GM12891 (cell line): ENCODE results near the gene CHCHD6.

Source experiments
- DNase-seq: peaks from one replicate; pipeline ENCODE4 v3.0.0; 2011; ENCODE audit warnings: low spot score; ENCODE audit not compliant: insufficient read length
- FAIRE-seq: peaks from 2 replicates; lab custom pipeline; 2011; peaks lifted over from hg19 to GRCh38; lab: Jason Lieb, UNC
- PAX5 ChIP-seq: IDR thresholded peaks from 2 replicates; pipeline ENCODE4 v1.6.1; 2011; ENCODE audit warnings: low read length, moderate library complexity, mild to moderate bottlenecking; ENCODE audit not compliant: insufficient read depth, severe bottlenecking
- POLR2A ChIP-seq: IDR thresholded peaks from 2 replicates; pipeline ENCODE4 v1.6.1; 2011; ENCODE audit warnings: low read depth, low read length, control low read depth
- POLR2AphosphoS5 ChIP-seq: IDR thresholded peaks from 2 replicates; pipeline ENCODE4 v1.6.1; 2011; ENCODE audit warnings: low read depth, low read length, control low read depth
- POU2F2 ChIP-seq: IDR thresholded peaks from 2 replicates; pipeline ENCODE4 v1.6.1; 2011; ENCODE audit warnings: low read depth, mild to moderate bottlenecking, control low read depth, low read length, moderate library complexity
- SPI1 ChIP-seq: IDR thresholded peaks from 2 replicates; pipeline ENCODE4 v1.6.1; 2011; ENCODE audit warnings: low read depth, low read length, control low read depth
- TAF1 ChIP-seq: IDR thresholded peaks from 2 replicates; pipeline ENCODE4 v1.6.1; 2011; ENCODE audit warnings: low read depth, low read length, control low read depth

Gene CHCHD6

DNA sequence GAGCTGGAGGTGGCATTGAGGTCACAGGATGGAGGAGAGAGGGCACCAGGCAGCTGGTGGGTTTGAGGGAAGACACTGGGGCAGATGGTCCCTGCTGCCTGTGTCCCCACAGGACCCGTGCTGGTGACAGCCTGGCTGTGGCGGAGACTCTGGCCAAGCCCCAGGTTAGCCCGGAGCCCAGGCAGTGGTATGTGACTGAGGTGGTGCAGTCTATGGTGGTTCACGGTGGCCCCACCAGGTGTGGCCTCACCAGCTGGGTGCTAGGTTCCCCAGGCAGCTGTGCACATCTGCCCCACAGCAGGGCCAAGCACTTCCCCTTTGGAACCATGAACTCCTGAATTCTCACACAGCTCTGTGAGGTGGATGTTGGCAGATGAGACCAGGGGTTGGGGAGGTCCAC lies 294.3 kb downstream of the CHCHD6 start:
- no peak for TF ChIP-seq PAX5
- no peak for TF ChIP-seq TAF1
- no peak for TF ChIP-seq POLR2A
- TF ChIP-seq SPI1: no peak
- no peak for TF ChIP-seq POU2F2
- no peak for TF ChIP-seq POLR2AphosphoS5
- DNase-seq (no peak), FAIRE-seq (no peak)

DNA sequence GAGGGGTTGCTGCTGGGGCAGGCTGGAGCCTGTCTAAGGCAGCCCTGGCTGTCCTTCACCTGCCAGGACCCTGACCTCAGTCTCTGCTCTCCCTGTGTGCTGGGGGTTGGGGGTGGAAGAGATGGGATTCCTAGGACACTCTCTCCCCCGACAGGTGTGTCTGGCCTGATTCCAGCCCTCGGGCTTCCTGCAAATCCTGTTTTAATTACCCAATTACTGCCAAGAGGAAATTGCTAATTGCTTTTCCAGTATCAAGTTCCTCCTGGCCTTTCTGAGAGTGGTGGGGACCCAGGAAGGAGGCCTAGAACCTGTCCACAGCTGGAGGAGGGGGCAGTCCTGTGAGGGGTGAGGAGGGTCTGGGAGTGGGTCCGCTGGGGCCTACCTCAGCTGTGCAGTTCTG lies 294.7 kb downstream of the CHCHD6 start:
- no peak for FAIRE-seq
- no peak for DNase-seq
- TF ChIP-seq POLR2AphosphoS5 (no peak), TAF1 (no peak), SPI1 (no peak), POU2F2 (no peak), PAX5 (no peak), POLR2A (no peak)

DNA sequence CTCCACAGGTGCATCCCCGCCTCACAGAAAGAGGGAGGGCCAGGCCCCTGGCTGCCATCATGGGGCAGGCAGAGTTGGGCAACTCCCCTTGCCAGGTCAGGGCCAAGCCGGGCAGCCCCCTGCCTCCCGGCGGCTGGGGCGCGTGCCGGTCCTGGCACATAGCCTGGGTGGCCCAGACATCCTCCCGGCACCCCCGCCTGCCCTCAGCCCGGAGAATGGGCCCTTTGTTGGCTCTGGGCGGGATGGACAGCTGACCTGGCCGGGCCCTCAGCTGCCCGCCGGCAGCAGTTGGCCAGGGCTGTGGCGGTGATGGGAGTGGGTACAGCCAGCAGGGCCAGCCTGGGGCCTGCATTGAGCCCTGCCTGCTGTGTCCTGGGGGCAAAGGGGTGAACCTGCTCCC lies 295.3 kb downstream of the CHCHD6 start:
- TF ChIP-seq POLR2AphosphoS5 (no peak), POU2F2 (no peak), POLR2A (no peak), TAF1 (no peak), SPI1 (no peak), PAX5 (no peak)
- no peak for DNase-seq
- no peak for FAIRE-seq

DNA sequence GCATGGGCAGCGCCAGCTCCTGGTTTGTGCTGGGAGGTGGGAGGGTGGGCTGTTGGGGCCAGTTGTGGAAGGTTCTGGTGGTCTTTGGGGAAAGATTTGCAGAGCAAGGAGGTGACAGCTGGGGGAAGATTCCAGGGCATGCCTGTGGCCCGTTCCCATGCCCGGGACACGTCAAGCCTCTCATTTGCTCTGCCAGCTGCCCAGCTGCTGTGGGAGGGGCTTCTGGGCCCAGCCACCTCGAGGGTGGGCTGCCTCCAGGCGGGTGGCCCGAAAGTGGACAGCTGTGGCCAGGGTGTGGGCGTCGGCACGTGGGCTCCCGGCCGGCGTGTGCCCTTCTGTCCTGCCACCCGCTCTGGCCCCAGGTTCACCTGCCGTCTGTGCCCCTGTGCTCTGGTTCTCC lies 296.1 kb downstream of the CHCHD6 start:
- FAIRE-seq (no peak), DNase-seq (no peak)
- TF ChIP-seq POU2F2 (no peak), POLR2A (no peak), POLR2AphosphoS5 (no peak), PAX5 (no peak), SPI1 (no peak), TAF1 (no peak)

DNA sequence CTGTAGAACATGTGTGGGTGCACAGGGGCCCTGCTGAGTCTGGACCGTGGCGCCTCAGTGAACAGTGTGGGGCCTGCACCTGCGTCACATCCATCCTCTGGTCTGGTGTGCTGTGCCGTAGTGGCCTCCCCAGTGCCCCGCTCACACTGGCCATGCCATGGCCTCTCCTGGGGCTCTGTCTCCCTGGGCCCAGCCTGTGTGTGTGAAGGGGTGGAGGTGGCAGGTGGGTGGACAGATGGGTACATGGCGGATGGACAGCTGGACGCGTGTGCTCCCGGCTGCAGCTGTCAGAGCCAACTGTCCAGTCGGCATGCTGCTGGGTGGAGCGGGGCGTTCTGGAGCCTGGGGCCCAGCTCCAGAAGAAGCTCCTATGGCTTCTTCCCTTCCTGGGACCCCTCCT lies 296.7 kb downstream of the CHCHD6 start:
- no peak for TF ChIP-seq TAF1
- TF ChIP-seq POLR2AphosphoS5: no peak
- no peak for TF ChIP-seq POU2F2
- no peak for TF ChIP-seq PAX5
- no peak for TF ChIP-seq SPI1
- TF ChIP-seq POLR2A: no peak
- DNase-seq (no peak), FAIRE-seq (no peak)

DNA sequence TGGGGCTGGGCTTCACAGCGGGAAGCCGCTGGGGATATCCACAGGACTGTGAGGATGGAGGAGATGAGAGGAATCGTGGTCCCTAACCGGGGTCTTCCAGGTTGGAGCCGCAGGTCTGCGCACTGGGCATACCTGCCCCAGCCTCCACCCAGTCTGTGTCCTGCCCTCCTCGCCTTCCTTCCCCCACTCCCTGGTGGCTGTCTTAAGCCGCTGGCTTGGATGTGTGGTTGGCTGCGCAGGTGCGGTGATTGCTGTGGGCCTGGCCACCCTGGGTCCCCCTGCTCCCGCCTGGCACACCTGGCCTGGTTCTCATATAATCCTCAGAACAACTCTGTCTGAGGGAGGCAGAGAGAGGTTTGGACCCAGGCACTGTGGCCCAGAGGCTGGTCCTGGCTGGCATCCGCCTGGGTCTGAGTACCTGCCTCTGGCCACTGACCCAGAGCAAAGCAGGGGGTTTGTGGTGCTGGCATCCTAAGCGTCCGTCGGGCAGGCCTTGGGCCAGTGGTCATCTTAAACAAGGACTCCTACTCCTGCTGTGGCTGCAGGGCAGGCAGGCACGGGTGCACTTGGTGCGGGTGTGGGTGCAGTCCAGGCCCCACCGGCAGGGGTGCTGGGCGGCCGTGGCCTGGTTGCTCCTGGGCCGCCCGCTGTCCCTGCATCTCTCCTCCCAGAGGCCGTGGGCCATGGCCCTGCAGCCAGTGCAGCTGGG lies 297.6 kb downstream of the CHCHD6 start:
- no peak for FAIRE-seq
- no peak for DNase-seq
- TF ChIP-seq TAF1: no peak
- no peak for TF ChIP-seq POLR2AphosphoS5
- no peak for TF ChIP-seq POU2F2
- TF ChIP-seq SPI1: no peak
- TF ChIP-seq PAX5: no peak
- no peak for TF ChIP-seq POLR2A

DNA sequence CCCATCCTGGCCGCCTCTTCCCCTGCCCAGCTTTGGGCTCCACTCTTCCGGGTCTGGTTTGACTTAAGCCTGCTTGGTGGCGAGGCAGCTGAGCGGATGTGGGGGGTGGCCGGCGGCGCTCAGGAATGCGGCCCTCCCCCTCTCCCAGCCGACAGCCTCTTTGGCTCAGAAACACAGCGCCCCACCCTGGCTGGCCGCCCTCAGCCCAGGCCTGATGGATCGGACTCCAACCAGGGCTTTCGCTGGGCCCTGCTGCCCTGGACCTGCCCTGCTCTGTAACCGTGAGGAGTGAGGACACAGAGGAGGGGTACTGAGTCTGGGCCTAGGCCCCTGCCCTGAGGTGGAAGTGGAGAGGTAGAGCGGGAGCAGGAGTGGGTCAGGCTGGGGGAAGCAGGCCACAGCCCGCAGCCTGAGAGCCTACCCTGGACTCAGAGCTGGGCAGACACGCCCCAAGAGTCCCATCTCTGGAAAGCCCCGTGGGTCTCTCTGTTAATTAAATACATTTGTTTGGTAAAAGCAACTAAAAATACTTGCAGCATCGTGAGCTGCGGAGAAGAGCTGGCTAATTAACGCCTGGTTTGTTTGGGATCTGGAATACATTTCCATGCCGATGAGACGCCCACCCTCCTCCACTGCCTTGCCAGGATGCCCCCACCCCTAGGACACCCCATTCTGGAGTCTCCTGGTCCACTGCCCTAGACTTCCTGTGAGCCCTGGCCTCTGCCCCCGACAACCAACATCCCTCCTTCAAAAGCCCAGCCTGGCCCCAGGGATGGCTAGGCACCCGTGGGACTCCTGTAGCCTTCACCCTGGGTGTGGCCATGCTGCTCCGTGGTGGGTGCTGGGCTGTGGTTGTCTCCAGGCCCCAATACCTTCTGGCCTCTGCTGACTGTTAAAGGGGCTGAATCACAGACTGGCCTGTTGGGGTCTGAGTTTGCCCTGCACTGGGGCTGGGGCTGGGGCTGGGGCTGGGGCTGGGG lies 298.4 kb downstream of the CHCHD6 start:
- FAIRE-seq (no peak), DNase-seq (no peak)
- TF ChIP-seq POLR2AphosphoS5 (no peak), SPI1 (no peak), POLR2A (no peak), TAF1 (no peak), POU2F2 (no peak), PAX5 (no peak)

DNA sequence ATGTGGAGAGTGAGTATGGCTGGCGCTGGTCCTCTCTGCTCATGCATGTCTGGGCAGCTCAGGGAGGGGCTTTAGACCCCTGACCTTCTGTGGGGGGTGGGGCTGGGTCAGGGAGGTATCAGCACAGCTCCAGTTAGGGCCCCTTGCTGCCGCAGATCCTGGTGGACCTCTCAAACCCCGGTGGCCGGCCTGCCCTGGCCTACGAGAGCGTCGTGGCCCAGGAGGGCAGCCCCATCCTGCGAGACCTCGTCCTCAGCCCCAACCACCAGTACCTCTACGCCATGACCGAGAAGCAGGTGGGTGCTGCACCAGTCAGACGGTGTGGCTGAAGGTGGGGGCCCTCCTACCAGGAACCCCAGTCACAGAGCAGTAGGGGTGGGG lies 299.1 kb downstream of the CHCHD6 start:
- FAIRE-seq (no peak), DNase-seq (no peak)
- TF ChIP-seq POLR2AphosphoS5 (no peak), PAX5 (no peak), SPI1 (no peak), TAF1 (no peak), POU2F2 (no peak), POLR2A (no peak)
